ENCODE results near the gene CDKAL1. TPM values are rescaled to one million over a fixed set of nuclear protein-coding genes. Genes with fewer than 3 reads are reported as not detected.
"Not testable (repeated sequence)": the region's sequence is repeated elsewhere in the genome, so short reads cannot be mapped to it uniquely, and the experiment has no call there.

CDKAL1 gene
- total RNA-seq, 1 donor from 2014 or later = 13.4 TPM

- TF ChIP-seq CTCF (IDR thresholded peaks at IDR 0.05; ENCODE audit: insufficient read depth, low read length, severe bottlenecking) = no peak
- H3K4me3 ChIP-seq (ENCODE audit: low read depth, low read length) = no peak overlapping the region
- no peak for FAIRE-seq
- no peaks in the 10 kb centered on the region for H3K27me3 ChIP-seq (ENCODE audit: control insufficient read depth, insufficient read depth, low read length)
- H3K36me3 ChIP-seq (ENCODE audit: control insufficient read depth, insufficient read depth, low read length) = no peaks in the 10 kb centered on the region
- DNase-seq (ENCODE audit: low read depth) = no peak
Measured at GRCh38 chr6:21241231-21242130, 707.2 kb downstream of the CDKAL1 start.

DNA sequence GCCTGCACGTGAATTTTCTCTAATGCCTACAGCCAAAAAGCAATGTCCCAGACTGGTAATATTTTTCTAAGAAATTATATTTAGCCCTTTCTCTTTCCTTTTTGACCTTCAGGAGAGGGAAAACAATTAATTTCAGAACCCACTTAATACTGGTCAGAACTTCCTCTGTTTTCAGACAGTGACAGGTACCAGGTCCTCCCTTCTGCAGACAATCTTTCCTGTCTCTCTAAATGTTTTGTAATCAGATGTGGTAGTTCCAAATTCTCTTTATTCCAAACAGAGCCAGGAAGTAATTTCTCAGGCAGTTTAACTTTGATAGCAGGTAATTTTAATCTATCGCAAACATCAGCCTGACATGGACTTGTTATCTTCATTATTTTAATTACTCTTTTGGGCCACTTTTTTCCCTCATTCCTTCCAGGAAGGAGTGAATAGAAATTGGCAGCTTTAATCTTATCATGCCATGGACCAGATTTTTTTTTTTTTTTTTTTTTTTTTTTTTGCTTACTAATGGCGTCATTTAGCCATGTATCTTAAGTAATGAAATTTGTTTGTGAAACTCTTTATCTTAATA lies 710.7 kb downstream of the CDKAL1 start:
- Histone ChIP-seq H3K36me3 (ENCODE audit: control insufficient read depth, insufficient read depth, low read length) (no peaks in the 10 kb centered on the region), H3K27me3 (ENCODE audit: control insufficient read depth, insufficient read depth, low read length) (no peaks in the 10 kb centered on the region), H3K4me3 (ENCODE audit: low read depth, low read length) (no peak overlapping the region)
- TF ChIP-seq CTCF (IDR thresholded peaks at IDR 0.05; ENCODE audit: insufficient read depth, low read length, severe bottlenecking) = no peak
- FAIRE-seq = no peak
- no peak for DNase-seq (ENCODE audit: low read depth)

DNA sequence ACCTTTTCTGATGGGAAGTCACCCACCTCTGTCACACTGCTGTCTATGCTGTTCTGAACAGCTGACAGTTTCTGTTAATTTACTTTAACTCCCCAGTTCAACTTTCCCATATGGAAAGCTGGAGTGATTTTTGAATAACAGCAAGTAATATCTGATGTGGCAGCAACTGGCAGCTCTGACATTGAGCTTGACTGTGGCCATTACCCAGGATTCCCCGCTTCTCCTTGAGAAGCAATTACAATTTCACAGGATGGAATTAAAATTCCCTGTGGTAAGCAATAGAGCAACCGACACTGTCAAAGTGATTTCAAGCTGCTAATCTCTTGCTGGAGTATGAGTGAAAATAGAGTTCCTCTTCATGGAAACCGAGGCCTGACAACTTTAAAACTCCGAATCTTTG lies 711.2 kb downstream of the CDKAL1 start:
- no peak overlapping the region for H3K4me3 ChIP-seq (ENCODE audit: low read depth, low read length)
- FAIRE-seq (no peak), DNase-seq (ENCODE audit: low read depth) (no peak)
- no peak for TF ChIP-seq CTCF (IDR thresholded peaks at IDR 0.05; ENCODE audit: insufficient read depth, low read length, severe bottlenecking)
- H3K36me3 ChIP-seq (ENCODE audit: control insufficient read depth, insufficient read depth, low read length) = no peaks in the 10 kb centered on the region
- no peaks in the 10 kb centered on the region for H3K27me3 ChIP-seq (ENCODE audit: control insufficient read depth, insufficient read depth, low read length)

GRCh38 chr6:21246075-21246474 lies 711.8 kb downstream of the CDKAL1 start:
- FAIRE-seq (no peak), DNase-seq (ENCODE audit: low read depth) (no peak)
- TF ChIP-seq CTCF (IDR thresholded peaks at IDR 0.05; ENCODE audit: insufficient read depth, low read length, severe bottlenecking) = no peak
- Histone ChIP-seq H3K4me3 (ENCODE audit: low read depth, low read length) (no peak overlapping the region), H3K36me3 (ENCODE audit: control insufficient read depth, insufficient read depth, low read length) (no peaks in the 10 kb centered on the region), H3K27me3 (ENCODE audit: control insufficient read depth, insufficient read depth, low read length) (no peaks in the 10 kb centered on the region)

DNA sequence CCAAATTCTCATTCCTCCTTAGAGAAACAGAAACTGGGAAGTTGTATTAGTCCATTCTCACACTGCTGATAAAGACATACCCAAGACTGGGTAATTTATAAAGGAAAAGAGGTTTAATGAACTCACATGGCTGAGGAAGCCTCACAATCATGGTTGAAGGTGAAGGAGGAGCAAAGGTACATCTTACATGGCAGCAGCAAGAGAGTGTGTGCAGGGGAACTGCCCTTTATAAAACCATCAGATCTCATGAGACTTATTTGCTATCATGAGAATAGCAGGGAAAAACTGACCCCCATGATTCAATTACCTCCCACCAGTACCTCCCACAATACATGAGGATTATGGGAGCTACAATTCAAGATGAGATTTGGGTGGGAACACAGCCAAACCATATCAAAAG lies 720.2 kb downstream of the CDKAL1 start:
- not testable (repeated sequence) for H3K36me3 ChIP-seq (ENCODE audit: control insufficient read depth, insufficient read depth, low read length); FAIRE-seq; H3K27me3 ChIP-seq (ENCODE audit: control insufficient read depth, insufficient read depth, low read length); DNase-seq (ENCODE audit: low read depth); H3K4me3 ChIP-seq (ENCODE audit: low read depth, low read length)

DNA sequence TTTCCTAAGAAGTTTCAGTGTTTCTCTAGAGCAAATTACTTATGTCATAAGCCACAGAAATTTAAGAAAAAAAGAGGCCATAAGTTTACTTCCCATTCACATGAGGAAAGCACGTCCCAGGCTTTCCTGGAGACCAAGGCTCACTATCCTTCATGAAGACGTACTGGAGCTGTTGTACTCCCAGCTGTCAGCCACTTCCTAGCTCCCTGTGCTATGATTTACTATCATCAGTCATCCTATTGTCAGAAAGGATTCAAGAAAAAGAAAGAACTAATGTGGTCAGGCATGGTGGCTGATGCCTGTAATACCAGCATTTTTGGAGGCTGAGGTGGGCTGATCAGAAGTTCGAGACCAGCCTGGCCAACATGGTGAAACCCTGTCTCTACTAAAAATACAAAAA lies 721.9 kb downstream of the CDKAL1 start:
- DNase-seq (ENCODE audit: low read depth) (no peak), FAIRE-seq (peak; percentile 13)
- TF ChIP-seq CTCF (IDR thresholded peaks at IDR 0.05; ENCODE audit: insufficient read depth, low read length, severe bottlenecking) = no peak
- H3K27me3 ChIP-seq (ENCODE audit: control insufficient read depth, insufficient read depth, low read length) = no peaks in the 10 kb centered on the region
- no peaks in the 10 kb centered on the region for H3K36me3 ChIP-seq (ENCODE audit: control insufficient read depth, insufficient read depth, low read length)
- no peak overlapping the region for H3K4me3 ChIP-seq (ENCODE audit: low read depth, low read length)
